HG02884 (cell line): ENCODE measurements around the gene SLC25A33.

ENCODE experiments used
- ATAC-seq: cut with Tn5 transposase; IDR thresholded peaks from one replicate; pipeline ENCODE4 v1.9.1; 2021; ENCODE audit warnings: mild to moderate bottlenecking, moderate library complexity; ENCODE audit not compliant: unreplicated experiment

SLC25A33 gene

GRCh38 chr1:9586147-9586766 is 47.0 kb downstream of the SLC25A33 start:
- ATAC-seq, result no peak

- ATAC-seq, result peak; percentile 58
Measured at GRCh38 chr1:9588551-9589143, 49.4 kb downstream of the SLC25A33 start, which contains the start of gene TMEM201. Gene TMEM201 (plus strand): TSS chr1:9588911. CDS start chr1:9588931, 20 bp downstream.

- peak; percentile 7 for ATAC-seq
Measured at GRCh38 chr1:9589144-9589718, 50.0 kb downstream of the SLC25A33 start.

GRCh38 chr1:9589719-9590157 is 50.5 kb downstream of the SLC25A33 start:
- no peak for ATAC-seq

GRCh38 chr1:9590201-9590600 is 50.9 kb downstream of the SLC25A33 start:
- ATAC-seq, result no peak

- no peak for ATAC-seq
Measured at GRCh38 chr1:9590945-9591668, 51.8 kb downstream of the SLC25A33 start.

- no peak for ATAC-seq
Measured at GRCh38 chr1:9591669-9592509, 52.6 kb downstream of the SLC25A33 start.

GRCh38 chr1:9592510-9593075 is 53.3 kb downstream of the SLC25A33 start:
- no peak for ATAC-seq

GRCh38 chr1:9593147-9593491 is 53.9 kb downstream of the SLC25A33 start:
- no peak for ATAC-seq

- ATAC-seq, result no peak
Measured at GRCh38 chr1:9593492-9594465, 54.5 kb downstream of the SLC25A33 start.

- ATAC-seq, result no peak
Measured at GRCh38 chr1:9594471-9595155, 55.3 kb downstream of the SLC25A33 start.

GRCh38 chr1:9595156-9595967 is 56.1 kb downstream of the SLC25A33 start:
- ATAC-seq, result no peak

GRCh38 chr1:9595968-9596340 is 56.7 kb downstream of the SLC25A33 start:
- ATAC-seq, result no peak

- no peak for ATAC-seq
Measured at GRCh38 chr1:9596415-9597123, 57.3 kb downstream of the SLC25A33 start.

- no peak for ATAC-seq
Measured at GRCh38 chr1:9597361-9598315, 58.4 kb downstream of the SLC25A33 start.

GRCh38 chr1:9598316-9598700 is 59.0 kb downstream of the SLC25A33 start:
- no peak for ATAC-seq
